Measurements from ENCODE around the gene RMND5A. TPM values are rescaled to one million over a fixed set of nuclear protein-coding genes. Genes with fewer than 3 reads are reported as not detected.

RMND5A gene
- total RNA-seq, 2 donors from 2014 or later, result 64.0 to 77.8 TPM

DNA sequence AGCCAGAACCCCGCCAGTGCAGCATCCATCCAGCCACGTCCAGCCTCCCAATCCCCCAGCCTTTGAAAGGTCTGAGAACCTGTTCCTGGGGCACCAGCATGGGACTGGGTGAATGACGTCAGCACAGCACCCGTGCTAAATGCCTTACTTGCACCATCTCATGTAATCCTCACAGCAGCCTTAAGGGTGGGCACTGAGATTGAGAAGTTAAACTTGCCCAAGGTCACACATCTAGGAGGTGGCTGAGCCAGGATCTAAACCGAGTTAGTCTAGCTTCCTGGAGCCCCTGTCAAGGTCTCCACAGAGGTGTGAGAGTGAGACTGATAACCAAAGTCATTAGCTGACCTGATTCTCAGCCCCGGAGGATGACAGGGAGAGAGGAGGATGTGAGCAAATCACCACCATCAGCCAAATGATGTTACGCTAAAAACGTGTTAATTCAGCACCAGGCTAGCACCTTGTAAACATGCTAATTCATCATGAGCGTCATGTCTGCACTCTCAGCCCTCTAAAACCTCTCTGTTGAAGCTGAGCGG is 66.0 kb downstream of the RMND5A start:
- ATAC-seq, result no peak
- intact Hi-C loops (cut with DNase I, micrococcal nuclease), result no loop called here
- DNase-seq, result no peak

DNA sequence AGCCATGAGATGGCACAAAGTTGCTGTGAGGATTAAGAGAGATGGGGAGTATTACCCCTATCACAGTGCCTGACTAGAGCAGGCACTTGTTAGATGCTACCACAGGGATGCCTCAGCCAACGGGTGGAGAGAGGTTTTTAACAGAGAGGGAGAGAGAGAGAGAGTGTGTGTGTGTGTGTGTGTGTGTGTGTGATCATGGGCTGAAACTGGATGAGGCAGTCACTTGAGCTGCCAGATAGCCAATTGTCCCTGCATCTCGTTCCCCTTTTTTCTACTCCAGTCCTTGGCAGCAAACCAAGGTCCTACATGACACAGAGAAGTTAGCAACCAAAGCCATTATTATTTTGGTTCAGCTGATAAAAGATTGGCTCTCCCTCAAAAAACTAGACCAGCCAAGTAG is 67.6 kb downstream of the RMND5A start:
- no peak for DNase-seq
- no peak for ATAC-seq
- intact Hi-C loops (cut with DNase I, micrococcal nuclease), result no loop called here

DNA sequence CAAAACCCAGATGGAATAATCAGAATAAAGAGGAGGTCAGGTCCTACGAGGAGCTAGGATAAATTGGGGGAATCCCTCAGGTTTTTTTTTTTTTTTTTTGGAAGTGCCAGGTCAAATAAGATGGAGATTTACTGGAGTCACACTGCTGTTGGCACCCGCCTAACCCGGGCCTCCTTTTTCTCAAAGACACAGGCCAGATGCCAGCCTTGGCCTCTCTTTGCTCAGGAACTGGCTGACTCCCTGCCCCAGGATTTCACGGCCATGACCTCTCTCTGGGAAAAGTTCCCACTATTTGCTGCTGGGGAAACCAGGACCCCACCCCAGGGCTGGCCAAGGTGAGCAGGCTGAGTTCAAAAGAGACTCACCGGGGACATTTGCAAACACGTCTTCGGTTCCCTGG is 68.1 kb downstream of the RMND5A start:
- DNase-seq (no peak), ATAC-seq (no peak)
- intact Hi-C loops (cut with DNase I, micrococcal nuclease), result no loop called here

DNA sequence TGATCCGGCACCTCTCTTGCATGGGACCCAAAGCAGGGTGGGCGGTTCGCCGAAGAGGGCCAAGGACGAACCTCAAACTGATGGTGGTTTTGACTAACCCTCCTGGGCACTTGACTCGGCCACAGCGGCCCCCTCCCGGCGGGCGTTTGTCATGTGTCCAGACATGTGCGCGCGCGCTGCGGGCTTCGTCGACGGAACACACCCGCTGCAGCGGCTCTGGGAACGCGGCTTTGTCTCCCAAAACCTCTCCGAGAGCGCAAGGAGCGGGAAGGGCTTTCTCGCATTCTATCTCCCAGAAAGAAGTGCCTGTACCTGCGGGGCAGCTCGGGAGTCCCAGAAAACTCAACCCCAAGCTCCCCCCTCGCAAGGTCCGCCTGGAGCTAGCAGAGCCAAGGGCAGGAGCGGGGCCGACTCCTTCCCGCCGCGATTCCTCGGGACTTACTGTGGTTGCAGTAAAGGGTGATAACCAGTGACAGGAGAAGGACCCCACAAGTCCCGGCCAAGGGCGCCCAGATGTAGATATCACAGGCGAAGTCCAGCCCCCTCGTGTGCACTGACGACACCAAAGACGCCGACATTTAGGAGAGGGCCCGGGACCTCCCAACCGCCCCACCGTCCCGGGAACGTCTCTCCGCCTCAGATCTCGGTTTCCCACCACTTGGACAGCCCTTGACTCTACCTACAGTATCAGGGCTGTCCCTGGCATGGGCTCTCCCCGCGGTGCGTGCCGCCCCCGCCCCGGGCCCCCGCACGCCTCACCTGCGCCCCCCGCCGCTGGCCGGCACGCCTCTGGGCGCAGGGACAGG is 69.0 kb downstream of the RMND5A start:
- no peak for DNase-seq
- intact Hi-C loops (cut with DNase I, micrococcal nuclease), result no loop called here
- ATAC-seq, result no peak

DNA sequence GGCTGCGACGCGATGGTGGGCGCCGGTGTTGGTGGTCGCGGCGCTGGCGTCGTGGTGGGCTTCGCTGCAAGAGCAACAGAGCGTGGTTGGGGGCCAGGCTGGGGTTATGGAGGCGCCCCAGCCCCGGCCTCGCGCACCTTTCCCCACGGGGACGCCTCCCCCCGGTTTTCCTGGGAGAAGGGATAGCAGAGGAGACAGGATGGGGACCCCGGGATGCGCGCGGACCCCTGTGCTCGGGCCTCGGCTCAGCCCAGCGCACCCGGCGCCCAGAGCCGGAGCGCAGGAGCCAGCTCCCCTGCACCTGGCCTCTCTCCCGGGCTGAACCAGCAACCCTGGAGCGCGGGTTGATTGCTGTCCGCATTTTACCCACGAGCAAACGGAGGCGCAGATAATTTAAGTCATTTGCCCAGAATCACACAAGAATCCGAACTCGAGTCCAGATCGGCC is 69.6 kb downstream of the RMND5A start:
- intact Hi-C loops (cut with DNase I, micrococcal nuclease), result no loop called here
- DNase-seq (no peak), ATAC-seq (no peak)

DNA sequence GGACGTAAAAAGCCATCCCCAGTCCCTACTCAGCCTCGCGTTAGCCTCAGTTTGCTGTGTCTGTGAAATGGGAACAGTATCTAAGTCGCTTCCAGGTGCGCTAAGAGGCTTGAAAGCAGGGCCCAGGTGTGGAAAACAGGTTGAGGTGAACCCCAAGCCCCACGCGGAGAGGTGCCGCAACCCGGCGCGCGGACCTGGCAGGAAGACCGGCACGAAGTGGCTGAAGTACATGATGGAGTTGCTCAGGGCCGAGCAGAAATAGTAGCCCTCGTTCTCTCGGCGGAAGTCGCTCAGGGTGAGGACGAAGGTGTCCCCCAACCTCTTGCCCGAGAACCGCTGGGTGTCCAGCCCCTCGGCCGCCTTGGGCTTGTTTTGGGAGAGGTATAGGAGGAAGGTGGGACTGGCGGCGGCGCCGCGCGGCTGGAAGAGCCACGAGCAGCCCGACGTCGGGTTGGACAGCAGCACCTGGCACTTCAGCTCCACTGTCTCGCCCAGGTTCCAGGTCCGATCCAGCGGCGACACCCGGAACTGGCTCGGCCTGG is 70.1 kb downstream of the RMND5A start:
- ATAC-seq, result no peak
- no peak for DNase-seq

DNA sequence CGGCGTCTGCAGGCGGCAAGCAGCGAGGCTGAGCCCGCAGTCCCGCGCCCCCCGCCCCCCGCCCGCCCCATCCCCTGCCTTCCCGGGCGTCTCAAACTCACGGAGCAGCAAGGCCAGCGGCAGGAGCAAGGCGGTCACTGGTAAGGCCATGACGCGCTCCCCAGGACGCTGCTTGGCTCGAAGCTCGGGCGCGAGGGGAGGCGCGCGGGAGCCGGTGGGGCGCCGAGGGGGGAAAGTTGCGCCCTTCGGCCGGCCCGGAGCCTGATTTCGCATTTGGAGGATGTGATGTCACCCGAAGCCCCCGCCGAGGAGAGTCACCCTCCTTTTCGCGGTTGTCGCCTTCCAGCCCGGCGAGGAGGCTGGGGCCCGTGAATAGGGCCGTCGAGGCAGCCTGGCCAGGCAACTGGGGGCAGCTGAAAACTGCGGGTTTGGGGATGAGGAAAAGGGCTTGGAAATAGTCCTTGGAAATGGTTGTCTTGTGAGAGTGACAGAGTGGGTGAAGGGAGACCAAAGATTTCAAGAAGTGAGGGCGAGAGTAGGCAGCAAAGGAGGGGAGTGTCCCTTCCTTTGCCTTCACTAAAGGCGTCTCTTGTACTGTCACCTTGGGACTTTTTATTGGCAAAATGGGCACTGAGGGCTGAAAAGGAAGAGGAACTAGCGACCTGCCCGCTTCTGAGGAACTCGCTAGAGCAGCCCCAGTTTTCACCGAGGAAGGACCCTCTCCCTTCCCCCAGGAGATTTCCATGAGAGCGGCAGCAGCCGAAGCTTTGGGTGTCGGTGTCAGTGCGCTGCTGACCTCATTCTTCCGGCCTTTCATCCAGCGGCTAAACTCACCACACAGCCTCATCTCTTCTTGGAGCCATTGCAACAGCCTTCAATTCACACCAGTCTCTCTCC is 70.8 kb downstream of the RMND5A start, which contains the start of gene CD8A:
CD8A (minus strand) TSS at position 238 of the 897 bp plus-strand sequence; CDS start at position 150, 88 bp downstream.
- DNase-seq (no peak), ATAC-seq (peak; percentile 34)
- intact Hi-C loops (cut with DNase I, micrococcal nuclease), result no loop called here

More for the DNA sequence above, 70.1 kb downstream of the RMND5A start:
- intact Hi-C loops (cut with DNase I, micrococcal nuclease), result no loop called here

DNA sequence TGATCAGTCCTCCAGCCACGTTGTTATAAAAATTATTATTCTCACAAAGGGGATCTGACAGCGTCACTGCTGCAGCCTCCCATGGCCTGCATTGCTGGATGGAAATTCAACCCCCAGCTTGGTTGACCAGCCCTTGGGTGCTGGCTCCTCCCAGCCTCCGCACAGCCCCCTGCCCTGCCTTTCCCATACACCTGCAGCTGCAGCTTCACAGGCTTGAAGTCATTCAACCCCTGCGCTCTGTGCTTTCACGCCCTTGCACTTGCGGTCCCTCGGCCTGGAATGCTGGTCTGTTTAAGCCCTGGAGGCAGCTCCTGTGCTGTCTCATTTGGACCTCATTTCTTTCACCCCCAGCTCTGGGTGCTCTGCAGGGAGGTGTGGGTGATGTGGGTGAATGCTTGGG is 71.5 kb downstream of the RMND5A start:
- ATAC-seq (no peak), DNase-seq (no peak)
- intact Hi-C loops (cut with DNase I, micrococcal nuclease), result no loop called here

DNA sequence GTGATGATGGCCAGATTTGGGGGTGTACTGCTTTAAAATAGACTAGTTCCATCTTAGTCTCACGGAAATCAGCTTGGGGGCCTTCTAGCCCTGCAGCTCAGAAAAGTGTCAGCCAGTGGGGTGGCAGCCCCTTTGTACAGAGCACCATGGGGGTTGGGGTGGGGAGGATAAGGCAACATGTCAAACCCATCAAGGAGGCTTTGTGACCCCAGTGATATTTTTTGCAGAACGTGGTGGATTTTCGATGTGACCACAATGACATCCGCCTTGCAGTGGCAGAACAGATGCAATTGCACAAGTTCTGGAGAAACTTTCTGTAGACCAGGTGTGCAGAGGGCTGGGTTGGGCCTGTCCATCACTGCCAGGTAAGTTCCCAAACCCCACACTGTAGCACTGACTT is 73.7 kb downstream of the RMND5A start:
- no peak for DNase-seq
- intact Hi-C loops (cut with DNase I, micrococcal nuclease), result no loop called here

DNA sequence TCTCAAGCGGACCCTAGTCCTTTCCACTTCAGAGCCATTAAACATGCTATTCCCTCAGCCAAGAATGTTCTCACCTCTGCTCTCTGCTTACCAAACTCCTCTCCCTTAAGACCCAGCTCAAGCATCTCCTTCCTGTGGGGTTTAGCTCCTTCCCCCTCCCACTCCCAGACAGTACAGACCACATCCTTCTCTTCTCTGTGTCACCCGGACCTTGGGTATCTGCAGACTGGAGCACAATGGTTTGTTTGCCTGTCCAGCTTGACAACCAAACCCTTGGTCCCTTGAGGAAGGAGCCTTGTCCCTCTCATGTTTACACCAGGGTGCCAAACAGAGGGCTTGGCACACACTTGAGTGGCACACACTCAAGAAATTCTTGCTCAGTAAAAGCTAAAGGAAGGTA is 74.8 kb downstream of the RMND5A start:
- no peak for DNase-seq
- no peak for ATAC-seq
- intact Hi-C loops (cut with DNase I, micrococcal nuclease), result no loop called here

More for the DNA sequence above, 73.7 kb downstream of the RMND5A start:
- ATAC-seq, result no peak

DNA sequence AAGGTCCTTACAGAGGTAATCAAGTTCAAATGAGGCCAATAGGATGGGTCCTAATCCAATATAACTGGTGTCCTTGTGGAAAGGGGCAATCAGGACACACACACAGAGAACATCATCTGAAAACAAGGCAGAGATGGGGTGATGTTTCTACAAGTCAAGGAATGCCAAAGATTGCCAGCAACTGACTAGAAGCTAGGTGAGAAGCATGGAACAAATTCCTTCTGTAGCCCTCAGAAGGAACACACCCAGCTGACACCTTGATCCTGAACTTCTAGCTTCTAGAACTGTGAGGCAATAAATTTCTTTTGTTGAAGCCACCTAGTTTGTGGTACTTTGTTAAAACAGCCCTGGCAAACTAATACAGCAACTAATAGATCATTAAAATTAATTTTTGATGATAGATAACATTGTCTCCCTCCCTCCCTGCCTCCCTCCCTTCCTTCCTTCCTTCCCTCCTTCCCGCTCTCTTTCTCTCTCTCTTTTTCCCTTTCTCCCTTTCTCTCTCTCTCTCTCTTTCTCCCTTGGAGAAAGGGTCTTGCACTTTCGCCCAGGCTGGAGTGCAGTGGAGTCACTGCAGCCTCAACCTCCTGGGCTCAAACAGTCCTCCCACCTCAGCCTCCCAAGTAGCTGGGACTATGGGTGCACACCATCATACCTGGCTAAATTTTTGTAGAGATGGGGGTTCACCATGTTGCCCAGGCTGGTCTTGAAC is 80.9 kb downstream of the RMND5A start:
- intact Hi-C loops (cut with DNase I, micrococcal nuclease), result no loop called here
- no peak for ATAC-seq
- no peak for DNase-seq

DNA sequence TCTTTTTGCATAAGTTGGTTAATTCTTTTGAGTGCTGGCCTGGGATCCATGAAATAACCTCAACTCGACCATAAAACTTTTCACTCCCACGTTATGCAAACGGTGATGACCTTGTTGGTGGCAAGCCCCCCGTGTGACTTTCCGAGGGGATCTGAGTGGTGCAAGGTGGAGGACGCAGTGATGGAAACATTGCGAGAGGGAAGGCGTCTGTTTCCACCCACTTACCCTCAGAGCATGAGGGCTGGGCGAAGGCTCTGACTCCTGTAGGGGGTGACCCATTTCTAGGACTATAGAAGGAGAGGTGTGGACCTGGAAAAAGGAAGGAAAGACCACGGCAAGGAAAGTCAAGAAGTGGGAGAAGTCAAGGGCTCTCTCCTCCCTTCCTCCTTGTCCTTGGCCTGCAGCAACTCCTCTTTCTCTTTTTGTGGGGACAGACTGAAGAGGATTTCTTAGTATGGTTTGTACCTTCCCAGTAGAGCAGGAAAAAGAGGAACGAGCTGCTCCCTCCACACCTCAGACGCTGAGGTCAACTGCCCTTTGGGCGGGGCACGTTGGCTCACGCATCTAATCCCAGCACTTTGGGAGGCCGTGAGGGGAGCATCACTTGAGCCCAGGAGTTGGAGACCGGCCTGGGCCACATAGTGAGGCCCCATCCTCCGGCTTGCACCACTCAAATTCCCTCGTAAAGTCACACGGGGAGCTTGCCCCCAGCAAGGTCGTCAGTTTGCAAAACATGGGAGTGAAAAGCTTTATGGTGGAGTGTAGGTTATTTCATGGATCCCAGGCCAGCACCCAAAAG is 86.2 kb downstream of the RMND5A start:
- intact Hi-C loops (cut with DNase I, micrococcal nuclease), result no loop called here
- ATAC-seq, result no peak
- no peak for DNase-seq

DNA sequence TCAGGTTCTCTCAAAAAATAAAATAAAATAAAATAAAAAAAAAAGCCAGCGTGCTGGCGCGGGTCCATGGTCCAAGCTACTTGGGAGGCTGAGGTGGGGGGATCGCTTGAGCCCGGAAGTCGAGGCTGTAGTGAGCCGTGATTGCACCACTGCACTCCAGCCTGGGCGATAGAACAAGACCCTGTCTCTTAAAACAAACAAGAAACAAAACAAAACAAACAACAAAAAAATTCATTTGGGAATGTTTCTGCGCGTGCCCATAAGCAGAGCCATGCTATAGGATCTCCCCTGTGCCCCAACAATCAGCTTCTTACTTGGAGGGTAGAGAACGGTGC is 87.0 kb downstream of the RMND5A start:
- ATAC-seq (no peak), DNase-seq (no peak)
- intact Hi-C loops (cut with DNase I, micrococcal nuclease), result no loop called here

DNA sequence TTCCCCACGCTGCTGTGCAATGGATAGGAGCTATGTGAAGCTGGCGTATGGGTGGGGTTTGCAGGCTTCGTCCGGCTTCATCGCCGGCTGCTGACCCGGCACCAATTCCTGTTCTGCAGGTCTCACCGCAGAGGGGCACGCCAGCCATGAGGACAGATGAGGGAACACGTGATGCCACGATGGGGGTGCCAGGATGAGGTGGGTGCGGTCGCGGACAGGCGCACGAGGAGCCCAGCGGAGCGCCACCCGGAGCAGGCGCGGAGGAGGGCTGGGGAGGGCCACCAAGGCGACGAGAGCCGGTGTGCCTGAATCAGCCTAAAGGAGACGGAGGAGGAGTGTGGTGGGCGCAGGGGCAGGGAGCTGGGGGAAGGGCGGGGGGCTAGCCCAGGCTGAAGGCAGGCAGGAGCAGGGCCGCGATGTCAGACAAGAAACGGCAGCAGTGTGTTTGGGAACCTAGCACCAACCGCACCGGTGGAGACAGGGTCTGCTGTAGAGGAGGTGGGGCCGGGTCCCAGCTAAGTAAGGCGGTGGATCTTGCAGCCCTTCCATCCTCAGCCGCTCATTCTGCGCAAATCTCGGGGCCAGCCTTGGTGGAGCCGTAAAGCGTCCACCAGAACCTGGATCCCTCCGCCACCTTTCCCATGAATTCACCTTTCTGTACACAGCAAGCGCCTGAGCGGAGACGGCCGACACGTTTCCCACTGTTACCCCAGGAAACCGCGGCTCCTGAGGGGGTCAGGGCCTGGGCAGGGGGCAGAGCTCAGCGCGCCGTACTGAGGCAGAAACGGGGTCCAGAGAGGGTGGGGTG is 87.6 kb downstream of the RMND5A start:
- intact Hi-C loops (cut with DNase I, micrococcal nuclease), result no loop called here
- ATAC-seq (peak; percentile 71), DNase-seq (peak; percentile 65 to 76)

DNA sequence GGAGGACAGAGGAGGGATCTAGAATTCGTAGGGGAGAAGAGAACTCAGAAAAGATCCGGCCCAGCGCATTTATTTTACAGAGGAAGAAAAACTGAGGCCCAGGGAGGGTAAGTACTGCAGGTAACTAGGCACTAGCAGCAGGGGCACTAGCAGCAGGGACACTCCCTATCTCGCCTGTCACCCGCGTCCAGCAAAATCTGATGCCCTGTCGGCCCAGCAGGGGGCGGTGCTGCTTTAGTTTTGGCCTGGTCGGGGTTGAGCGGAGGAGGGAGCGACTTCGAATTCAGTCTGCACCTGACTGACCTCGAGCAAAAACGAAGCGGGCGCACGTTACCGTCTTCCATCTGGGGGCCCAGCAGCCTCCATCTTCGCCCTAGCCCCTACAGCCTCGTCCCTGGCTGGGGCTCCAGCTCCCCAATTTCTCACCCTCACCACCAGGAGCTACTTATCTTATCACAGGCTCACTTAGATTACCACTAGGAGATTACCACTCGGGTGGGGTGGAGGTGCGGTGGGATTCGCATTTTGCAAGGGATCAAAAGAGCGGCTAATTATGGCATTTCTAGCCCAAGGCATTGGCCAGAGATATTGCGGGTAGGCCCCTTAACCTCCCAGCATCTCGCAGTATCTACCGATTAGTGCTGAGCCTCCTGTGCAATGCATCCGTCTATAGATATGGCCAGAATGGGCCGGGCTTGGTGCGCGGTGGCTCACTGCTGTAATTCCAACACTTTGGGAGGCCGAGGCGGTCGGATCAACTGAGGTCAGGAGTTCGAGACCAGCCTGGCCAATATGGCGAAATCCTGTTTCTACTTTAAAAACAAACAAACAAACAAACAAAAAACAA is 88.4 kb downstream of the RMND5A start:
- DNase-seq (peak; percentile 83 to 88), ATAC-seq (peak; percentile 96)
- intact Hi-C loops (cut with DNase I, micrococcal nuclease), result no loop called here

DNA sequence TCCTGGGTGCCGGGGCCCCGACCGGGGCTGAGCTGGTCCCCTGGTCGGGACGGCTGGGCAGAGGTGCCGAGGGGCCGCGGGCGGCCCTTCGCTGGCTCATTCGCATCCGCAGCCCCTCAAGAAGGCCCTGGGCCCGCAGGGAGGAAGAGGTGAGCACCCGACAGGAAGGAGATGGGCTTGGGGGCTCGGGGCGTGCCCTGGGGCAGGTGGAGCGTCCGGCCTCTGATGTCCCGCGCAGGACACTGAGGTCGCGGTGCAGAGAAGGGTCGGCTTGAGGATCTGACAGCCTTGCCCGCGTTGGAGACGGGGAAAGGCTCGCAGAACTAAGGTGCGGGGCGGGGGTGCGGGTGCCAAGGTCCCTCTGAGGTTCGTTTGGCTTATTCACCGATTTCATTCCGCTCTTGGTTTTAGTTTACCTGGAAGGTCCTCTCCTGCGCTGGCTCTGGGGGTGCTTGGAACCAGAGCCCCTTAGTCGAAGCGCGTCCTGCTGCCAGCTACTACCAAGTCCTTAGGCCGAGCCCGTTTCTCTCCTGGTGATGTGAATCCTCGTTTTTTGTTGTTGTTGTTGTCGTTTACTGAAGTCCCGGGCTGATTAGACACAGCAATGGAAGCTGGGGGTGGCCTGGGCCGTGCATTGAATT is 89.5 kb downstream of the RMND5A start:
- DNase-seq (no peak), ATAC-seq (no peak)
- intact Hi-C loops (cut with DNase I, micrococcal nuclease), result loop anchor here in 1 of 2 donors (10.0 kb wide), 1 partner anchor 1355 kb away; no protein-coding TSS in a partner anchor

All from left colon (tissue), 2 donors.